ENCODE measurements around the gene CD9. TPM values are rescaled to one million over a fixed set of nuclear protein-coding genes. Genes with fewer than 3 reads are reported as not detected.

CD9 gene
- total and polyA plus RNA-seq, 2 of the 8 experiments (the other 6 are each of a cell fraction or from before 2014, with no cell fraction given), result 168 to 319 TPM

DNA sequence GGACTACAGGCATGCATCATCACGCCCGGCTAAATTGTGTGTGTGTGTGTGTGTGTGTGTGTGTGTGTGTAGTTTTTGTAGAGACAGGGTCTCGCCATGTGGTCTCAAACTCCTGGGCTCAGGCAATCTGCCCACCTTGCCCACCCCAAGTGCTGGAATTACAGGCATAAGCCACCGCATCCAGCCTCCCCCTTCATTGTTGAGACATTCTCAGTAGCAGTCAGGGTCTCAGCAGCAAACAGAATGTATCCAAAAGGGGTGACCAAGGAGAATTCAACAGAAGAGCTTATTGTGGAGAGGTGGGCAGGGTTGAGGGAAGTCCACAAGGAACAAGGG lies 73.0 kb downstream of the CD9 start (continued):
- no peak for TF ChIP-seq BRCA1 (IDR thresholded peaks at IDR 0.05; ENCODE audit: low read depth, low read length)
- TF ChIP-seq RXRA (IDR thresholded peaks at IDR 0.05; ENCODE audit: insufficient read depth, low read depth, low read length), result no peak

All from H1 (cell line).